ENCODE data around the gene SOX9. TPM values are rescaled to one million over a fixed set of nuclear protein-coding genes. Genes with fewer than 3 reads are reported as not detected.

Gene SOX9
- total RNA-seq, 1 experiment from 2014 or later = 119 TPM

- no TSS peak for BruUV-seq (replicated peaks)
- Histone ChIP-seq H3K4me2 (ENCODE audit: low read length) (peak overlapping the region; percentile 36), H3F3A (ENCODE audit: low read length, unreplicated experiment) (no peaks in the 10 kb centered on the region), H3K27ac (ENCODE audit: low read length) (no peak overlapping the region), H3K9ac (ENCODE audit: low read length) (no peak overlapping the region), H2AFZ (ENCODE audit: low read length) (no peak overlapping the region), H3K36me3 (ENCODE audit: low read depth, low read length) (no peaks in the 10 kb centered on the region), H4K20me1 (ENCODE audit: low read length) (no peaks in the 10 kb centered on the region), H3K9me3 (ENCODE audit: low read length) (no peaks in the 10 kb centered on the region), H3K79me2 (ENCODE audit: low read length) (no peaks in the 10 kb centered on the region), H3K4me1 (ENCODE audit: insufficient read depth, low read length) (peaks cover 26% of the 10 kb centered on the region), H3K27me3 (ENCODE audit: low read length) (no peaks in the 10 kb centered on the region), H3K4me3 (ENCODE audit: low read length) (no peak overlapping the region), H3K9me2 (replicated peaks; ENCODE audit: low read length) (no peaks in the 10 kb centered on the region)
- intact Hi-C loops (cut with micrococcal nuclease) = loop anchor here (10.0 kb wide), 1 partner anchor 286 kb away; no protein-coding TSS in a partner anchor
- ChIA-PET POLR2A (ENCODE audit: unreplicated experiment) (interaction anchor here (0.8 kb wide), 1 partner anchor 10 kb away, joined by 3 read pairs; the partner anchor contains the start of gene SOX9), CTCF (no interaction called here)
- no peak for TF ChIP-seq EZH2 (IDR thresholded peaks at IDR 0.05; ENCODE audit: low read length, unreplicated experiment)
- TF ChIP-seq EZH2phosphoT487 (IDR thresholded peaks at IDR 0.05; ENCODE audit: borderline replicate concordance, low read length) = no peak
- no peak for TF ChIP-seq CTCF (conservative IDR thresholded peaks at IDR 0.05; ENCODE audit: low read depth, low read length)
- ATAC-seq = peak; percentile 20; the same call in 1 of the 2 replicates
- no peak for DNase-seq
Measured at GRCh38 chr17:72110231-72110941, 10.4 kb upstream of the SOX9 start.

GRCh38 chr17:72110942-72111318 lies 9.9 kb upstream of the SOX9 start:
- no peaks in the 10 kb centered on the region for H3K79me2 ChIP-seq (ENCODE audit: low read length)
- POLR2A ChIA-PET (ENCODE audit: unreplicated experiment) = interaction anchor here (0.8 kb wide), 1 partner anchor 10 kb away, joined by 3 read pairs; the partner anchor contains the start of gene SOX9
- no peaks in the 10 kb centered on the region for H3K36me3 ChIP-seq (ENCODE audit: low read depth, low read length)
- CTCF ChIA-PET = interaction anchor here (0.6 kb wide), 1 partner anchor 769 kb away, joined by 4 read pairs; no protein-coding TSS in a partner anchor
- no peak overlapping the region for H3K9ac ChIP-seq (ENCODE audit: low read length)
- peak; percentile 41 for ATAC-seq
- H3K4me2 ChIP-seq (ENCODE audit: low read length) = peak overlapping the region; percentile 36
- no peaks in the 10 kb centered on the region for H4K20me1 ChIP-seq (ENCODE audit: low read length)
- intact Hi-C loops (cut with micrococcal nuclease) = loop anchor here (10.0 kb wide), 1 partner anchor 286 kb away; no protein-coding TSS in a partner anchor
- H3K27me3 ChIP-seq (ENCODE audit: low read length) = no peaks in the 10 kb centered on the region
- BruUV-seq (replicated peaks) = no TSS peak
- DNase-seq = peak; percentile 37
- TF ChIP-seq CTCF (conservative IDR thresholded peaks at IDR 0.05; ENCODE audit: low read depth, low read length) (no peak), EZH2phosphoT487 (IDR thresholded peaks at IDR 0.05; ENCODE audit: borderline replicate concordance, low read length) (no peak), EZH2 (IDR thresholded peaks at IDR 0.05; ENCODE audit: low read length, unreplicated experiment) (no peak)
- peaks cover 26% of the 10 kb centered on the region for H3K4me1 ChIP-seq (ENCODE audit: insufficient read depth, low read length)
- no peak overlapping the region for H2AFZ ChIP-seq (ENCODE audit: low read length)
- H3K4me3 ChIP-seq (ENCODE audit: low read length) = no peak overlapping the region
- no peaks in the 10 kb centered on the region for H3F3A ChIP-seq (ENCODE audit: low read length, unreplicated experiment)
- H3K9me2 ChIP-seq (replicated peaks; ENCODE audit: low read length) = no peaks in the 10 kb centered on the region
- no peaks in the 10 kb centered on the region for H3K9me3 ChIP-seq (ENCODE audit: low read length)
- H3K27ac ChIP-seq (ENCODE audit: low read length) = no peak overlapping the region

All from PC-3 (cell line).